Measurements from ENCODE around the gene TPSG1. TPM values are rescaled to one million over a fixed set of nuclear protein-coding genes. Genes with fewer than 3 reads are reported as not detected.
"Not testable (repeated sequence)": the region's sequence is repeated elsewhere in the genome, so short reads cannot be mapped to it uniquely, and the experiment has no call there.

Gene TPSG1
- total RNA-seq, 2 experiments from 2014 or later = not detected

DNA sequence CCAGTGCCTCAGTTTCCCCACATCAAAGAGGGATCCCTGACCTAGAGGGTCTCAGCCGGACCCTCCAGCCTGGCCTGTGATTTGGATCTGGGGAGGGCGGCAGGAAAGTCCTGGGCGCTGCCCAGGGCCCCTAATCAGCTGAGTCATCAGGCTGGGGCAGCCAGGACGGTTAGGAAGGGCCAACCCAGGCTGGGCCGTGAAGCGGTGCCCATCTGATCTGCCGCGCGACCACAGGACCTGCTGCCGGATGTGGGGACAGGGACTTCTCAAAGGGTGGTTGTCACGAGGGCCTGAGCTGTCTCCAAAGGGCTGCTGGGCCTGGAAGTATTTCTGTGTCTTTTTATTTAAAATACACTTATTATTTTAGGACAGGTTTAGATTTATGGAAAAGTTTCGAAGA, 19.8 kb upstream of the TPSG1 start:
- DNase-seq = no peak
- H3K4me3 Mint-ChIP-seq = no peak overlapping the region
- no peaks in the 10 kb centered on the region for H3K9me3 Mint-ChIP-seq
- no peaks in the 10 kb centered on the region for H3K36me3 Mint-ChIP-seq
- H3K27ac Mint-ChIP-seq = no peak overlapping the region
- H3K4me1 Mint-ChIP-seq = no peaks in the 10 kb centered on the region
- peaks cover 24% of the 10 kb centered on the region for H3K27me3 Mint-ChIP-seq

DNA sequence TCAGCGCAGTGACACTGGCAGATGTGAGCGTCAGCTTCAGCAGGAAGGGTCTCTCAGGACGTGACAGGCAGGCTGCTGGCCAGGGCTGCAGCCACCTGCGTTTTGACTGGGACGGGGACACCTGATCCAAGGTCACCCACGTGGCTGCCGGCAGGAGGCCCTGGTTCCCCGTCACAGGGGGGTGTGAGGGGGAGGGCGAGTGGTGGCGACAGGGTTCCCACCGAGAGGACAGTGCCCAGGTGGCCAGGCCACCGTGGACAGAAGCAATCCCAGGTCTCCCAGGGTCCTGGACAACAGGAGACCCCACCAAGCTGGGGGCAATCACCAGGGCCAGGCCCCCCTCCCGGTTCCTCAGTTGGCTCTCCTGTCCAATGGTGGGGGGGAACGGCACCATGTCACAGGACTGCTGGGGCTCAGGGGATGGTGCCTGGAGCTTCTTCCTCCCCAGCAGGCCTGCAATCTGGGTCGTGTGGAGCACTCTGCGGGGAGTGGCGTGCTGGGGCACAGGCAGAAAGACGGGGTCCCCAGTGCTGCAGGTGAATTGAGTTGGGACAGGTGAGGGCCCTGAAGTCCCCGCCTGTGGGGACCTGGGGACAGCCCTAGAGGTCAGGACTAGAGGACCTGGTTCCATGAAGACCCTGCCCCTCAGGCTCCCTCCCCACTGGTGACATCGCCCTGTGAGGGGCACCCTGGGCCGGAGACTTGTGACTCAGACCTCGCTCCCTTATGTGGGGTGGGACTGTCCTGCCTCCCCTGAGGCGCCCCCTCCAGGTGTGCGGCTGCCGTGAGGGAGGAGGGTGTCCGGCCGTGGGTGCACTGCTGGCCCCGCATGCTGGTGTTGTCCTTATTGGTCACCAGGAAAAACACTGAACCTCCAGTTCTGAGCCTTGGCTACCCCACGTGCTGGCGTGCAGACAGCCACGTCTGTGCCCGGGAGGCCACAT, 19.1 kb upstream of the TPSG1 start:
- H3K36me3 Mint-ChIP-seq, H3K27ac Mint-ChIP-seq, H3K4me1 Mint-ChIP-seq, DNase-seq, H3K4me3 Mint-ChIP-seq, H3K9me3 Mint-ChIP-seq: not testable (repeated sequence)
- H3K27me3 Mint-ChIP-seq = peaks cover 24% of the 10 kb centered on the region

DNA sequence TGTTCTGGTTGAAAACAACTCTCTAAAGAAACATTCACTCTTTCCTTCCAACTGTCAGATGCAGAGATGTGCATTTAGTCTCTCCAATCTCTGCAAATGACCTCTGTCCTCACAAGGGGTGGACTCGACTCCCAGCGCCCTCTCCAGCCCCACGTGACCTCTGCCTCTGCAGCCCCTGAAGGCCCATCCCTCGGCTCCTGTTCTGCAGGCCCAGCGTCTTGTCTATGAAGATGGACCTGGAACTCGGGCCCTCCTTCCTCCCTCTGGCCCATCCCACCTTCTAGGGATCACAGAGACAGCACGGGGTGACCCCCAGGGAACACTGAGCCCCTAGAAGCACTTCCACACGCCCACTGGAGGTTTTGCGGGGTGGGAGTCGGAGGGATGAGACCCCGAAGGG, 18.3 kb upstream of the TPSG1 start:
- H3K4me1 Mint-ChIP-seq, H3K27ac Mint-ChIP-seq, H3K4me3 Mint-ChIP-seq, DNase-seq, H3K36me3 Mint-ChIP-seq, H3K9me3 Mint-ChIP-seq: not testable (repeated sequence)
- H3K27me3 Mint-ChIP-seq = peaks cover 24% of the 10 kb centered on the region

DNA sequence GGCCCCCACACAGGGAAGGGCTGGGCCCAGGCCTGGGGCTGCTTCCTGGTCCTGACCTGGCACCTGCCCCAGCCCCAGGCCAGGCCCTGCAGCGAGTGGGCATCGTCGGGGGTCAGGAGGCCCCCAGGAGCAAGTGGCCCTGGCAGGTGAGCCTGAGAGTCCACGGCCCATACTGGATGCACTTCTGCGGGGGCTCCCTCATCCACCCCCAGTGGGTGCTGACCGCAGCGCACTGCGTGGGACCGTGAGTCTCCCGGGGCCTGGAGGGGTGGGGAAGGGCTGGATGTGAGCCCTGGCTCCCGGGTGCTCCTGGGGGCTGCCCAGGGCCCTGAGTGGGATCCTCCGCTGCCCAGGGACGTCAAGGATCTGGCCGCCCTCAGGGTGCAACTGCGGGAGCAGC, 16.0 kb upstream of the TPSG1 start:
- not testable (repeated sequence) for H3K4me3 Mint-ChIP-seq, H3K36me3 Mint-ChIP-seq, H3K9me3 Mint-ChIP-seq, H3K4me1 Mint-ChIP-seq, H3K27ac Mint-ChIP-seq, DNase-seq
- peaks cover 17% of the 10 kb centered on the region for H3K27me3 Mint-ChIP-seq

DNA sequence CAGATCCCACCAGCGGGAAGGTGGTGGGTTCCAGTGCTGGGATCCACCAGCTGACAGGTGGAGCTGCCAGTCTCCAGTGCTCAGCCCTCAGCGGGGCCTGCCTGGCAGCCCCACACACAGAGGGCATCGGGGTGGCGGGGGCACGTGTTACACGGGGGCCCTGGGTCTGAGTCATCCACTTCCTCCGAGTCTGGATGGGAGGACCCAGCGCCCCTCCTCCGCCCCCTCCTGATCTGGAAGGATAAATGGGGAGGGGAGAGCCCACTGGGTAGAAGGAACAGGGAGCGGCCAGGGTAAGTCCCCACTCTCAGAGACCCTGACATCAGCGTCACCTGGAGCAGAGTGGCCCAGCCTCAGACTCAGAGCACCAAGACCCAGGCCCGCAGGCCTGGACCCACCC, 15.4 kb upstream of the TPSG1 start, which contains the start of gene TPSAB1:
Gene TPSAB1 (plus strand): TSS at position 270 of the 400 bp plus-strand sequence. CDS start 234 bp downstream, outside the sequence.
- DNase-seq, H3K36me3 Mint-ChIP-seq, H3K27ac Mint-ChIP-seq, H3K4me1 Mint-ChIP-seq, H3K9me3 Mint-ChIP-seq, H3K4me3 Mint-ChIP-seq: not testable (repeated sequence)
- peaks cover 12% of the 10 kb centered on the region for H3K27me3 Mint-ChIP-seq

DNA sequence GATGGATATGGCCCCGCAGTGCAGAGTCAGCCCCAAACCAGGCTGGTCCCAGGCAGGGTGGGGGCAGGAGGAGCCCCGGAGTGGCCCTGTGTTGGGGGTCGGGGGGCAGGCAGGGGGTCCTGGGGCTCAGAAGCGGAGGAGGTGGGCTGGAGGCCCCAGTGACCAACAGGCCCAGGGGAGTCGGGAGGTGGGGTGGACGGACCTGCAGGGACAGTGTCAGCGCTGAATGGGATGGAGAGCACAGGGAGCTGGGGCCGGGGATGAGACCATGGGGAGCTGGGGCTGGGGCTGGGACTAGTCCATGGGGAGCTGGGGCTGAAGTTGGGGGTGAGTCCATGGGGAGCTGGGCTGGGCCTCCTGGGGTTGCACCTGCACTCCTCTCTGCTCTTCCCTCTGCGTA, 14.5 kb upstream of the TPSG1 start:
- not testable (repeated sequence) for H3K27me3 Mint-ChIP-seq, DNase-seq, H3K9me3 Mint-ChIP-seq, H3K36me3 Mint-ChIP-seq, H3K27ac Mint-ChIP-seq, H3K4me3 Mint-ChIP-seq, H3K4me1 Mint-ChIP-seq

DNA sequence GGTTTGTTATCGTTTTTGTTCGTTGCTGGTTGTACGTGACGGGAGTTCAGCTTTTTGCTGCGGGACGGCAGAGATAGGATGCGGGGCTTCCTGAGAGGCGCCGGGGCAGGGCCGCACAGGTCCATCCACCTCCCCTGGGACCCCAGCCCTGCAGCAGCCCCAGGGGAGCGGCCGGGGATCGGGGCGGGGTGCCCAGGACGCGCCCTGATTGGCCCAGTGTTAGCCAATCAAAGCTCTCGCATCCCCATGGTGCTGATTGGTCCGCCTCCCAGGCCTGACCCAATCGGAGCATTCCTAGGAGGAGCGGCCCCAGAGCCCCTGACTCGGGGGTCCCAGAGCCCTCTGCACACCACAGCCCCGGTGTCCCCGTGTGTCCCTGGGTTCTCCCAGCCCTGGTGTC, 13.8 kb upstream of the TPSG1 start:
- not testable (repeated sequence) for DNase-seq, H3K4me3 Mint-ChIP-seq, H3K4me1 Mint-ChIP-seq, H3K36me3 Mint-ChIP-seq, H3K27me3 Mint-ChIP-seq, H3K27ac Mint-ChIP-seq, H3K9me3 Mint-ChIP-seq

DNA sequence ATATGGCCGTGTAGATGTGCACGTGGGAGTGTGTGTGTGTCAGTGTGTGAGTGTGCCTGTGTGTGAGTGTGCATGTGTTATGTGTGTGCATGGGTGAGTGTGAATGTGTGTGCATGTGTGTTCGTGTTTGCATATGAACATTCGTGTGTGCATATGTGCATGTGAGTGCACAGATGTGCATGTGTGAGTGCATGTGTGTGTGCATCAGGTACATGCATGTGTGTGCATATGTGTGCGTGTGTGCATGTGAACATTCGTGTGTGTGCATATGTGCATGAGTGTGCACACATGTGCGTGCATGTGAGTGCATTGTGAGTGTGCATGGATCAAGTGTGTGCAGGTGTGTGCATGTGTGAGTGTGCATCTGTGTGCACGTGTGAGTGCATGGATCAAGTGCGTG, 12.9 kb upstream of the TPSG1 start:
- H3K27ac Mint-ChIP-seq = no peak overlapping the region
- no peaks in the 10 kb centered on the region for H3K36me3 Mint-ChIP-seq
- H3K27me3 Mint-ChIP-seq = peaks cover 5% of the 10 kb centered on the region
- H3K9me3 Mint-ChIP-seq = no peaks in the 10 kb centered on the region
- no peaks in the 10 kb centered on the region for H3K4me1 Mint-ChIP-seq
- no peak for DNase-seq
- no peak overlapping the region for H3K4me3 Mint-ChIP-seq

DNA sequence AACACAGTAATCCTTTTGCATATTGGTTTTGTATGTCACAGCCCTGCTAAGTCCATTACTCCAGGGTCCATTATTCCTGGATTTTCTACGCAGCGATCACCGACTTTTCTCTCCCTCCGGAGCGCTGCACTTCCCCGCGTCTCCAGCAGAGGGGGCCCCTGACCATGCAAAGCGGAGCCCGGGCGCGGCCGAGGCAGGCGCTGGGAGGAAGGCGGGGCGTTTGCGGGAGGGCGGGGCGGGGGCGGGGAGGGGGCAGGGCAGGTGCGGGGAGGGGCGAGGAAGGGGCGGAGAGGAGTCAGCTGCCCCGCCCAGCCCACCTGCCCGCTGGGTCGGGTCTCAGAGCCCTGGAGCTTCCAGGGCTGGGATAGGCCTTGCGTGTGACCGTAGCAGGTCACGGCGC, 11.6 kb upstream of the TPSG1 start:
- H3K9me3 Mint-ChIP-seq, H3K27ac Mint-ChIP-seq, H3K4me1 Mint-ChIP-seq, H3K36me3 Mint-ChIP-seq, DNase-seq, H3K4me3 Mint-ChIP-seq, H3K27me3 Mint-ChIP-seq: not testable (repeated sequence)

DNA sequence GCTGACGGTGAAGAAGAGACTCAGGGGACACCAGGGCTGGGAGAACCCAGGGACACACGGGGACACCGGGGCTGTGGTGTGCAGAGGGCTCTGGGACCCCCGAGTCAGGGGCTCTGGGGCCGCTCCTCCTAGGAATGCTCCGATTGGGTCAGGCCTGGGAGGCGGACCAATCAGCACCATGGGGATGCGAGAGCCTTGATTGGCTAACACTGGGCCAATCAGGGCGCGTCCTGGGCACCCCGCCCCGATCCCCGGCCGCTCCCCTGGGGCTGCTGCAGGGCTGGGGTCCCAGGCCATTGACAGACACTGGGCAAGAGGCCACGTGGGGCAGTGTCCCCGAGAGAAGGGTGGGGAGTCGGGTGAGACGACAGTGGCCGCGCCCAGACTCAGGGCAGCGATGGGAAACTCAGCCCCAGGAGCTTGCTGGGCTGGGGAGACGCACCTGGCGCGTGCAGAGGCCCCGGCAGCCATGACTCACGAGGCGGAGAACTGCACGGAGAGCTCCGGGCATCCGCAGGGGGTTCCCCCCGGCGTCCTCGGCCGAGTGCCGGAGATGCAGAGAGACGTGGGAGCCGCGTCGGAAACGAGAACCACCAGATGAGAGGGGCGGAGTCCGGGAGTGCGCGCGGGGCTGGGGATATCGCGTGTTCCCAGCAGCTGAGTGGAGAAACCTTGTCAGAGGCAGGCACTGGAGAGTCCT, 7.1 kb upstream of the TPSG1 start:
- not testable (repeated sequence) for H3K4me3 Mint-ChIP-seq, H3K27ac Mint-ChIP-seq, H3K27me3 Mint-ChIP-seq, H3K36me3 Mint-ChIP-seq, H3K9me3 Mint-ChIP-seq, DNase-seq, H3K4me1 Mint-ChIP-seq

DNA sequence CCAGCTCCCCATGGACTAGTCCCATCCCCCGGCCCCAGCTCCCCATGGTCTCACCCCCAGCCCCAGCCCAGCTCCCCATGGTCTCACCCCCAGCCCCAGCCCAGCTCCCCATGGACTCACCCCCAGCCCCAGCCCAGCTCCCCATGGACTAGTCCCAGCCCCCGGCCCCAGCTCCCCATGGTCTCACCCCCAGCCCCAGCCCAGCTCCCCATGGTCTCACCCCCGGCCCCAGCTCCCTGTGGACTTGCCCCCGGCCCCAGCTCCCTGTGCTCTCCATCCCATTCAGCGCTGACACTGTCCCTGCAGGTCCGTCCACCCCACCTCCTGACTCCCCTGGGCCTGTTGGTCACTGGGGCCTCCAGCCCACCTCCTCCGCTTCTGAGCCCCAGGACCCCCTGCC, 6.2 kb upstream of the TPSG1 start:
- not testable (repeated sequence) for DNase-seq, H3K36me3 Mint-ChIP-seq, H3K9me3 Mint-ChIP-seq, H3K4me1 Mint-ChIP-seq, H3K27ac Mint-ChIP-seq, H3K4me3 Mint-ChIP-seq, H3K27me3 Mint-ChIP-seq

DNA sequence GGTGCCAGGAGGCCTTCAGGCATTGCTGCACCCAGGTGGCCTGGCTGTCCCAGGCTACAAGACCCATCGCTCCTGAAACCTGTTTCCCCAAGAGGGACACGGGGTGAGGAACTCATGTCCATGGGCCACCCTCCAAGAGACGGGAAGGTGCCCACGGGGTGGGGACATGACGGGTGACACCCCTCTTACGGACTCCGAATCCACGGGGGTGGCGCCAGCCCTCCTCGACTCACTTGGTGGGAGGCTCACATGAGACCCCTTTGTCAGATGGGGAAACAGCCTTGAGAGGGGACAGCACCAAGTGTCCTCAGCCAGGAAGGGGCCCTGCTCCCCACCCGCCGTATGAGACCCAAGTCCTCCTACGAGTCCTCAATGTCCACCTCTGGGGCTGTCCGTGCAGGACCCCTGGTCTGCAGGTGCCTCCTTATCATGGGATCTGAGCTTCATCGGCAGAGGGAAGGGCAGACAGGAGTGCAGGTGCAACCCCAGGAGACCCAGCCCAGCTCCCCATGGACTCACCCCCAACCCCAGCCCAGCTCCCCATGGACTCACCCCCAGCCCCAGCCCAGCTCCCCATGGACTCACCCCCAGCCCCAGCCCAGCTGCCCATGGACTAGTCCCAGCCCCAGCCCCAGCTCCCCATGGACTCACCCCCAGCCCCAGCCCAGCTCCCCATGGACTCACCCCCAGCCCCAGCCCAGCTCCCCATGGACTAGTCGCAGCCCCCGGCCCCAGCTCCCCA, 5.6 kb upstream of the TPSG1 start:
- H3K36me3 Mint-ChIP-seq, DNase-seq, H3K4me1 Mint-ChIP-seq, H3K27me3 Mint-ChIP-seq, H3K27ac Mint-ChIP-seq, H3K4me3 Mint-ChIP-seq, H3K9me3 Mint-ChIP-seq: not testable (repeated sequence)

DNA sequence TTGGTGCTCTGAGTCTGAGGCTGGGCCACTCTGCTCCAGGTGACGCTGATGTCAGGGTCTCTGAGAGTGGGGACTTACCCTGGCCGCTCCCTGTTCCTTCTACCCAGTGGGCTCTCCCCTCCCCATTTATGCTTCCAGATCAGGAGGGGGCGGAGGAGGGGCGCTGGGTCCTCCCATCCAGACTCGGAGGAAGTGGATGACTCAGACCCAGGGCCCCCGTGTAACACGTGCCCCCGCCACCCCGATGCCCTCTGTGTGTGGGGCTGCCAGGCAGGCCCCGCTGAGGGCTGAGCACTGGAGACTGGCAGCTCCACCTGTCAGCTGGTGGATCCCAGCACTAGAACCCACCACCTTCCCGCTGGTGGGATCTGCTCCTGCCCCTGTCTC, 5.0 kb upstream of the TPSG1 start, which contains the start of gene TPSB2:
Gene TPSB2 (minus strand): TSS at position 101 of the 387 bp plus-strand sequence. CDS start 233 bp downstream, outside the sequence.
- H3K27me3 Mint-ChIP-seq, H3K36me3 Mint-ChIP-seq, H3K27ac Mint-ChIP-seq, DNase-seq, H3K4me1 Mint-ChIP-seq, H3K4me3 Mint-ChIP-seq, H3K9me3 Mint-ChIP-seq: not testable (repeated sequence)

DNA sequence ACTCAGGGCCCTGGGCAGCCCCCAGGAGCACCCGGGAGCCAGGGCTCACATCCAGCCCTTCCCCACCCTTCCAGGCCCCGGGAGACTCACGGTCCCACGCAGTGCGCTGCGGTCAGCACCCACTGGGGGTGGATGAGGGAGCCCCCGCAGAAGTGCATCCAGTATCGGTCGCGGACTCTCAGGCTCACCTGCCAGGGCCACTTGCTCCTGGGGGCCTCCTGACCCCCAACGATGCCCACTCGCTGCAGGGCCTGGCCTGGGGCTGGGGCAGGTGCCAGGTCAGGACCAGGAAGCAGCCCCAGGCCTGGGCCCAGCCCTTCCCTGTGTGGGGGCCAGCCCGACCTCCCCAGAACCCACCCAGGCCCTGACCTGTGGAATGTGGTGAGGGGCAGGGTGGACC, 4.4 kb upstream of the TPSG1 start:
- DNase-seq, H3K4me1 Mint-ChIP-seq, H3K4me3 Mint-ChIP-seq, H3K36me3 Mint-ChIP-seq, H3K27me3 Mint-ChIP-seq, H3K9me3 Mint-ChIP-seq, H3K27ac Mint-ChIP-seq: not testable (repeated sequence)

DNA sequence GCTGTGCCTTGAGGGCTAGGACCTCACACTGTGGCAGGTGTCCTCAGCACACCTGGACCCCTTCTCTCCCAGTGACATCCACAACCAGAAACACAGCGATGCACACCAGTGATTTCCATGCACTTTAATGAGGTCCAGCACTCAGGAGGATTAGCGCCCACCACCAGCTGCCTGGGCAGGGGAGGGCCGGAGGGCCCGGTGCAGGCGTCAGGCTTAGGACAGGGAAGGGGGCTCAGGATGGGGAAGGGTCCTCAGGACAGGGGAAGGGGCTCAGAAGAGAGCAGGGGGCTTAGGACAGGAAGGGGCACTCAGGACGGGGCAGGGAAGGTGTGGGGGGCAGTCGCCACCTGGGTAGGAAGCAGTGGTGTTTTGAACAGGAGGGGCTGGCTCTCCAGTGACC, 3.2 kb upstream of the TPSG1 start:
- H3K9me3 Mint-ChIP-seq, H3K27ac Mint-ChIP-seq, H3K4me1 Mint-ChIP-seq, DNase-seq, H3K27me3 Mint-ChIP-seq, H3K36me3 Mint-ChIP-seq, H3K4me3 Mint-ChIP-seq: not testable (repeated sequence)

All from activated naive CD8-positive, alpha-beta T cell treated with anti-CD3 and anti-CD28 coated beads for 36 hours (primary cell).